HepG2 (cell line): ENCODE data around the gene GPAM.

ENCODE experiments used
- CBX5 ChIP-seq: sonication (generic); formaldehyde crosslinking; IDR thresholded peaks from 2 replicates; pipeline ENCODE4 v1.4.0; 2020; ENCODE audit warnings: missing genetic modification reagents, borderline replicate concordance
- CTCF ChIP-seq: sonication (generic); formaldehyde crosslinking; IDR thresholded peaks from 2 replicates; pipeline ENCODE4 v1.5.0; 2020; ENCODE audit warnings: mild to moderate bottlenecking, missing genetic modification reagents, moderate library complexity
- FOSL1 ChIP-seq: sonication (generic); formaldehyde crosslinking; IDR thresholded peaks from 2 replicates; pipeline ENCODE4 v1.9.0; 2021; ENCODE audit warnings: missing genetic modification reagents, borderline replicate concordance
- GMEB1 ChIP-seq: sonication (generic); formaldehyde crosslinking; IDR thresholded peaks from 2 replicates; pipeline ENCODE4 v1.5.1; 2020; ENCODE audit warnings: missing genetic modification reagents, mild to moderate bottlenecking, borderline replicate concordance
- HDAC6 ChIP-seq: fragments of 200-600 bp; sonication (generic); IDR thresholded peaks from 2 replicates; pipeline ENCODE4 v1.7.0; 2017; ENCODE audit warnings: mild to moderate bottlenecking, antibody characterized with exemption, low read length, low read depth
- POLR2A ChIP-seq, 2 experiments: IDR thresholded peaks; 2 replicates each; pipeline ENCODE4 v1.6.1; 2011; ENCODE audit warnings: low read depth in 2 of 2, low read length in 2 of 2, mild to moderate bottlenecking in 1 of 2, moderate library complexity in 1 of 2; ENCODE audit not compliant: insufficient read depth in 1 of 2
- ZNF776 ChIP-seq: sonication (generic); formaldehyde crosslinking; IDR thresholded peaks from 2 replicates; pipeline ENCODE4 v1.4.0; 2020; ENCODE audit warnings: mild to moderate bottlenecking, missing genetic modification reagents
- ZZZ3 ChIP-seq: sonication (generic); formaldehyde crosslinking; IDR thresholded peaks from 2 replicates; pipeline ENCODE4 v1.4.0; 2020; ENCODE audit warnings: missing genetic modification reagents, mild to moderate bottlenecking, borderline replicate concordance

- TF ChIP-seq ZZZ3 (CRISPR knock-in tag), result no peak
- no peak for TF ChIP-seq FOSL1 (CRISPR knock-in tag)
- no peak for TF ChIP-seq ZNF776 (CRISPR knock-in tag)
- 0 out of 4 replicates have a peak, but pooled peaks of 1 of the 2 experiments have one; percentile 21 for TF ChIP-seq POLR2A (IDR thresholded peaks at IDR 0.05; ENCODE audit: insufficient read depth in 1 of 2, low read depth in 2 of 2, low read length in 2 of 2)
- TF ChIP-seq GMEB1 (CRISPR knock-in tag), result no peak
- no peak for TF ChIP-seq CBX5 (CRISPR knock-in tag)
- no peak for TF ChIP-seq CTCF (CRISPR knock-in tag)
- no peak for TF ChIP-seq HDAC6
Observed at GRCh38 chr10:112231602-112232400, 48.2 kb upstream of the GPAM start.
